Renal pelvis (tissue), 4 donors: ENCODE data around the gene GJB1. TPM values are rescaled to one million over a fixed set of nuclear protein-coding genes. Genes with fewer than 3 reads are reported as not detected.
A peak's percentile ranks its signal among the peaks of the same experiment; 100 is the strongest.

Experiments
- DNase-seq: peaks from one replicate; pipeline ENCODE4 v3.0.0-alpha.2; 2013
- polyA plus RNA-seq, 3 donors: library from polyadenylated mRNA; unstranded; fragments of 120-200 nt; gene quantifications; one replicate each; pipeline ENCODE4 v1.2.1, GENCODE V29; 2013; ENCODE audit not compliant: insufficient read length in 3 of 3

GJB1 gene
- polyA plus RNA-seq, 3 donors = 53.5 to 58.9 (median 58.1) TPM

DNA sequence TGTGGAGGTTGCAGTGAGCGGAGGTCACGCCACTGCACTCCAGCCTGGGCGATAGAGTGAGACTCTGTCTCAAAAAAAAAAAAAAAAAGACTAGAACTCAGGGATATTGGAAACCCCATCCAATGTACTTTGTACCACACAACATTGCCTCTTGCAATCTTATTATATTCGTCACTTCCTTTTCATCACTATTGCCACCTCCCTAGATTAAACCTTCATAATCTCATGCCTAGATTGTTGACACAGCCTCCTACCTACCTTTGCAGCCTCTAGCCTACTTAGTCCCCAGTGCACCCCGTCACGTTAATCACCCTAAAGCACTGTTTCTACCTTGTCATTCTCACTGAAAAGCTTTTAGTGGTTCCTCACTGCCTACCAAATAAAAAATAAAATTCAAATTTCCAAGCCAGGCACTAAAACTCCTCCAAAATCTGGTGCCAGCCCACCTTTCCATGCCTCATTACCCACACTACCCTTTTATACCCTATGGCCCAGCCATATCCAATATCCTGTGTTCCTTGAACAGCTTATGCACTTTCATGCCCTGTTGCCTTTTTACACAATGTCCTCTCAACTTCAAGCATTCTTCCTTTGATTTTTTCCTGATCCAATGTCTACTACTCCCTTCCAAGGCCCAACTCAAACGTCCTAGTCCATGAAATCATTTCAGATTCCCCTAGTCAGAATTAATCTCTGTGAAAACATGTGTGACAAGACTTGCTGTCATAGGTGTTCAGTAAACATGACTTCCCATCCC, 23.6 kb upstream of the GJB1 start:
- DNase-seq = no peak

DNA sequence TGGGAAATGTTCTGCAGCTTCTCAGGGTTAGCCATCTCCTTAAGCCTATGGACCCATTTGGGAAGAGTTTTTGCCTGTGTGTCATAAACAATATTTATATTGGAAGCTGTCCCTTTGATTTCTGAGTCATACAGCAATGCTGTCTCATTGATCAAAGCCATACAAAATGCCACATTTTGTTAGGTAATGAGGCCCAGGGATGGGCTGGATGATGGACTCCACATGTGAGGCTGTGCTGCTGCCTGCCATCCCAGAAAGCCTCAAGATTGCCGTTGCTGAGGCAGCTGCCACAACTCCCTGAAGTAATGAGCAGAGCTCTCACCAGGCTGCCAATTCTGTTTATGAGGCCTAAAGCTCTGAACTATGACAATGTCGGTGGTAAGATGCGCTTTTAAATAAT, 12.2 kb upstream of the GJB1 start:
- DNase-seq = no peak

DNA sequence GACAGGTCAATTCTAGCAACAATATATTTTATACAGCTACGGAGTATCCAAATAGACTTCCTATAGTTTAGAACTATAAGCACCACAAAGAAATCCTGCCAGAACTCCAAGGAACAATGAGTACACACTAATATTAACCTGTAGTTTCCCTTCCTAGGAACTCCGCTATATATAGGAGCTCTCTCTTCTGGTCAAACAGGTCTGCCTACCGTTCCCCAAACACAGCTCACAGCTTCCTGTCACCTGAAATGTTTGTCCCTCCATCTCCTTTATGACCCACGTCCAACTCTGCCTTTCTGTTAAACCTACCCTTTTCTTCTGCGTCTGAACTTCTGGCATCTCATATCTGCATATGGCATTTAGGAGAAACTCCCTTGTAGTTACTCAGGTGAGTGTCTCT, 10.5 kb upstream of the GJB1 start:
- no peak for DNase-seq

DNA sequence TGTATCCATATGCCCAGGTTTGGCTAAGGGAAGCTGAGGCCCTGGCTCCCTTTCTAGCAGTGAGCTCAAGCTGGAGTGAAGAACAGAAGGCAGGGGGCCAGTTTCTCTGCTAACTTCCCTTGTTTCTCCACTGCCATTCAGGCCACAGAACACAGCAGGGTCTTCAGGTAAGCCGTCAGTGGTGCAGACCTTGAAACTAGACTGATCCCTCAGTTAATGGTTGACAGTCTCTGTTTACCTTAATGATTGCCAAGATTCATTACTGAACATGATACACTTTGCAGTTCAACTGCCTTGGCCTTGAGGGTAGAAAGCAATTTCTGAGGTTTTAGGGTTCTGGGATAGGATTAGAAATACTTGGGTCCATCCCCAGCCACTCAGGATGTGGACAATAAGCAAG, 8.9 kb upstream of the GJB1 start:
- DNase-seq = no peak

- no peak for DNase-seq
Measured at GRCh38 chrX:71214604-71215337, 8.3 kb upstream of the GJB1 start.

GRCh38 chrX:71215338-71215912, 7.6 kb upstream of the GJB1 start:
- no peak for DNase-seq

GRCh38 chrX:71216485-71216884, 6.5 kb upstream of the GJB1 start:
- DNase-seq = no peak

GRCh38 chrX:71217298-71217697, 5.7 kb upstream of the GJB1 start:
- no peak for DNase-seq

DNA sequence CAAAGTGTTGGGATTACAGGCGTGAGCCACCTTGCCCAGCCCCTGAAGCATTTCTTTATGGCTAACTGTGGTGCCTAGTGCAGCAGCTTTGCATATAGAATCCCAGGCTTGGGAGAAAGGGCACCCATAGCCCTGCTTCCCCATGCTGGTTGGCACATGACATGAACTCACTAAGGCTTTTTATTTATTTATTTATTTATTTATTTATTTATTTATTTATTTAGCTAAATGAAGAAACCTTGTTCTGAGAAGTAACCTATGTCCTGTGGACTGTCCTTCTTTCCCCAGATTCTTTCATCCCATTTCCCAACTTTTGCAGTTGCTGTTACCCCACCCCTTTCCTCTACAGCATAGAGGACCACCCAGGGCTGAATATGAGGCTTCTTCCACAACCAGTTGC, 1.9 kb upstream of the GJB1 start:
- DNase-seq = no peak

DNA sequence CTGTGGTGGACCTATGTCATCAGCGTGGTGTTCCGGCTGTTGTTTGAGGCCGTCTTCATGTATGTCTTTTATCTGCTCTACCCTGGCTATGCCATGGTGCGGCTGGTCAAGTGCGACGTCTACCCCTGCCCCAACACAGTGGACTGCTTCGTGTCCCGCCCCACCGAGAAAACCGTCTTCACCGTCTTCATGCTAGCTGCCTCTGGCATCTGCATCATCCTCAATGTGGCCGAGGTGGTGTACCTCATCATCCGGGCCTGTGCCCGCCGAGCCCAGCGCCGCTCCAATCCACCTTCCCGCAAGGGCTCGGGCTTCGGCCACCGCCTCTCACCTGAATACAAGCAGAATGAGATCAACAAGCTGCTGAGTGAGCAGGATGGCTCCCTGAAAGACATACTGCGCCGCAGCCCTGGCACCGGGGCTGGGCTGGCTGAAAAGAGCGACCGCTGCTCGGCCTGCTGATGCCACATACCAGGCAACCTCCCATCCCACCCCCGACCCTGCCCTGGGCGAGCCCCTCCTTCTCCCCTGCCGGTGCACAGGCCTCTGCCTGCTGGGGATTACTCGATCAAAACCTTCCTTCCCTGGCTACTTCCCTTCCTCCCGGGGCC, 1.2 kb downstream of the GJB1 start:
- DNase-seq = no peak

DNA sequence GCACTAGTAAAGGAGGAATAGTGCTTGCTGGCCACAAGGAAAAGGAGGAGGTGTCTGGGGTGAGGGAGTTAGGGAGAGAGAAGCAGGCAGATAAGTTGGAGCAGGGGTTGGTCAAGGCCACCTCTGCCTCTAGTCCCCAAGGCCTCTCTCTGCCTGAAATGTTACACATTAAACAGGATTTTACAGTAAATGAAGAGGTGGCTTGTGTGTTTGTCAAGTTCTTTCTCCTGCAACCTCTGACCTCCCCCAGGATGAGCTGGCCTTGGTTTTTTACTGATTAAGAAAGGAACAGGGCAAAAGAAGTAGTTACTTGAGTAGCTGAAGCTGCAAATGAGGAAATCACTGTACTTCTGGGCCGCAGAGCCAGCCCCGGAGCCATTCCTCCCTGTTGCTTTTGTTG, 2.0 kb downstream of the GJB1 start:
- no peak for DNase-seq

DNA sequence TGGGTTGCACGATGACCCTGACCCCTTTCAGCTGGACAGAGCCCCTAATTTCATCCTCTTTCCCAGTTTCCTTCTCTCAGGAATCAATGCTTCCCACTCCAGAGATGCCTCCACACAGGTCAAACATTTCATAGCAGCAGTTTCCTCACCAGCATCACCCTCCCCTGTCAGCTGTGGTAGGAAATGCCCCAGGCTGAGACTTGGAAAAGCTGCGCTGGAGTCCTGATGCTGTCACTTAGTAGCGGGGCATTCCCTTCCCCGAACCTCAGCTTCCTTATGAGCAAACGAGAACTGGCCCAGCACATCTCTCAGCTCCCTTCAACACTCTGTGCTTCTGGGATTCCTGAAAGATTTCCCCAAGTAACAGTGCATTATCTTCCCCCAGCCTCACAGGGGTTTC, 2.7 kb downstream of the GJB1 start:
- DNase-seq = no peak

- no peak for DNase-seq
Measured at GRCh38 chrX:71227370-71228062, 4.5 kb downstream of the GJB1 start.

- no peak for DNase-seq
Measured at GRCh38 chrX:71228063-71228642, 5.1 kb downstream of the GJB1 start.

- no peak for DNase-seq
Measured at GRCh38 chrX:71235482-71235881, 12.5 kb downstream of the GJB1 start.

DNA sequence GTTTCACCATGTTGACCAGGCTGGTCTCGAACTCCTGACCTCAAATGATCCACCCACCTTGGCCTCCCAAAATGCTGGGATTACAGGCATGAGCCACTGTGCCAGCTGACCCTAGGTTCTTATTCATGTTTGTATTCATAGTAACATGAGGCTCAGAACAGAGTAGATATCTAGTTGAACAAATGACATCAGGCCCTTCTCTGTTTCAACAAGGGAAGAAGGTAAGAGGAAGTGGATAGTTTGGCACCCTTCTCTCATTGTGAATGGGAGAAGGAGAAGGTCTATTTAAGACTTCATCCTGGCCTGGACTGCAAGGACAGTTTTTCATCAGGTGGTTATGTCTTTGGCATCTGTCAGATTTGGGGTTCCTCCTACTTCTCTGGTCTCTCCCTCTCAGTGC, 13.8 kb downstream of the GJB1 start:
- no peak for DNase-seq

- DNase-seq = no peak
Measured at GRCh38 chrX:71239781-71240180, 16.8 kb downstream of the GJB1 start.

DNA sequence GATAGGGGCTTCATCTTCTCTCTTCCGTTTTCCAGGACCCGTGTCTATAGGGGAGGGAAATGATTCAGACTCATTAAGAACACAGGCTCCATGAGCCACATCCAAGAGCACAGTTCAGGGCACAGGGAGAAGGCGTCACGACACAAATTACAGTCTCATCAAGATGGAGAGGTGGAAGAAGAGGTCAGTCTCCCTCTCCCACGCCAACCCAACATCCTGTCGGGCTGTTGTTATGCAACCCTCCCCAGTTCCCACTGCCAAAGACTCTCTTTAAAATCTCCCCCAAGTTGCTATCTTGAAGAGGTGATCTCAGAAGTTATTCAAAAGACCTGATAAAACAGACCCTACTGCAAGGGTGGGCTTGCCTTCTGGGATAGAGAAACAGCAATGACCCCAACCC, 18.3 kb downstream of the GJB1 start:
- DNase-seq = no peak

GRCh38 chrX:71244359-71245128, 21.5 kb downstream of the GJB1 start:
- no peak for DNase-seq

DNA sequence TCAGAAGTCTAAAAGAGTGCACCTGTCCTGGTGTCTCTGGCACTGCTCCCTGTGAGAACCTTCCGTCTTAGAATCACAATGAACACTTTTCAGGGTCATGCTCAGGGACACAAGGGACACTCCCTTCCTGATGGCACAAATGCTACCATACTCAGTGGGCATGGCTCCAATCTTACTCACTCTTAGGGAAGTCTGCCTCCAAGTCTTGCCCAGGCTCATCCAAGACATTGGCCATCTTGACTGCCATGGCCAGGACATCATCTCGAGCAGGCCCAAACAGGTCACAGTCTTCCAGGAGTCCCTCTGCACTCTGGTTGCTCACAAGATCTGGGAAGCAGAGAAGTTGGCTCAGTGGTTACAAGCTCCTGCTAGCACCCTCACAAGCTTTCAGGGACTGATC, 22.1 kb downstream of the GJB1 start:
- no peak for DNase-seq

- DNase-seq = peak; percentile 29
Measured at GRCh38 chrX:71250841-71251240, 27.8 kb downstream of the GJB1 start.
